ENCODE results near the gene SERTAD1.

SERTAD1 gene

DNA sequence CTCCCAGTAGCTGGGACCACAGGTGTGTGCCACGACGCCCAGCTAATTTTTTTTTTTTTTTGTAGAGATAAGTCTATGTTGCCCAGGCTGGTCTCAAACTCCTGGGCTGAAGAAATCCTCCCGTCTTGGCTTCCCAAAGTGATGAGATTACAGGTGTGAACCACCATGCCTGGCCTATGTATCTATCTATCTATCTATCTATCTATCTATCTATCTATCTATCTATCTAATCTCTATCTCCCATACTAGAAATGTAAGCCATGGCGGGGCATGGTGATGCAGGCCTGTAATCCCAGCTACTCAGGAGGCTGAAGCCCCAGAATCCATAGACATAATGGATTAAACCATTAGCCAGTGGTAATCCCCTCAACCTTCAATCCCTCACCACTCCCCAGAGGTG is 24.9 kb upstream of the SERTAD1 start:
- TF ChIP-seq CTCF (IDR thresholded peaks at IDR 0.05; ENCODE audit: borderline replicate concordance, insufficient read depth, low read depth, low read length): no peak
- H3K4me3 ChIP-seq (ENCODE audit: low read depth, low read length): no peak overlapping the region

GRCh38 chr19:40449506-40449905 is 23.7 kb upstream of the SERTAD1 start:
- no peak overlapping the region for H3K4me3 ChIP-seq (ENCODE audit: low read depth, low read length)
- no peak for TF ChIP-seq CTCF (IDR thresholded peaks at IDR 0.05; ENCODE audit: borderline replicate concordance, insufficient read depth, low read depth, low read length)

DNA sequence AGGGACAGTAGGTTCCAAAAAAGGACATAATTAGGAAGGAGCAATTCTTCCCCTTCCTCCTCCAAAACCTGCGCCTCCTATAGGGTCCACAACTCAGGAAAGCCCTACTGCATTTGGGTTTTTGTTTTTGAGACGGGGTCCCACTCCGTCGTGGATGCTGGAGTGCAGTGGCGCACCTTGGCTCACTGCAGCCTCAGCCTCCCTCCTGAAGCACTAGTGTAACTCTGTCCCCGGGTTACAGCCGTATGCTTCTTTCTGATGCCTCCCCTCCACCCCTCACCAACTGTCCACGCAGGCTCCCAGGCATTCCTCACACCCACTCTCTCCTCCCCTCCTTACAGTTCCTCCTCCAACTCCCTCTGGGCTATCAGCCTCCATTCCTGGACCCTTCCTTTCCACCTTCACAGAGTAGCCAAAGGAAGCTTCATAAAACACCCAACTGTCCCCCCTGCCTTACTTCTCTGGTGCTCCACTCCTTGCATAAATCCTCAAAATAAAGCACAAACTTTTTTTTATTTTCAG is 20.5 kb upstream of the SERTAD1 start:
- TF ChIP-seq CTCF (IDR thresholded peaks at IDR 0.05; ENCODE audit: borderline replicate concordance, insufficient read depth, low read depth, low read length): no peak
- no peak overlapping the region for H3K4me3 ChIP-seq (ENCODE audit: low read depth, low read length)

GRCh38 chr19:40445780-40446262 is 20.0 kb upstream of the SERTAD1 start:
- H3K4me3 ChIP-seq (ENCODE audit: low read depth, low read length): no peak overlapping the region
- TF ChIP-seq CTCF (IDR thresholded peaks at IDR 0.05; ENCODE audit: borderline replicate concordance, insufficient read depth, low read depth, low read length): no peak

DNA sequence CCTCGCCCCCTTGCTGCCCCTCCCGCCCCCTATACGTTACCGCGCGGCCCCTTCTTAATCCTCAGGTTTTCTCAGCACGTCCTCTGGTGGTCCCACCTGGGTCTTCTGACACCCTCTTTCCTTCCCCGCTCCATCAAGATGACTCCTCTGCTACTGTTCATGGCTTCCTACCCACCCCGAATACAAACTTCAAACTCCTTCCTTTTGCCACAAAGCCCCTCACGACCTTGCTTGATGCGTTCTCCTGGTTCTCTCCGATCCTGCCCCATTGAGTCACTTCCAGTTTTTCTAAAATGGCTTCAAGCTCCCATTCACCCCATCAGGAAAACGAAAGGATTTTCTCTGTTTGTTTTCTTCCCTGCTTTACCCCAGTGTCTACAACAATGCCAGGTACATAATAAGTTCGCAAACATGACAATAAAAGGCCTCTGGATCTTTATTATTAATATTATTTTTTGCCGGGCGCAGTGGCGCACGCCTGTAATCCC is 19.1 kb upstream of the SERTAD1 start:
- peak; percentile 37; the same call in 1 of the 2 replicates for TF ChIP-seq CTCF (IDR thresholded peaks at IDR 0.05; ENCODE audit: borderline replicate concordance, insufficient read depth, low read depth, low read length)
- peak overlapping the region; percentile 75 for H3K4me3 ChIP-seq (ENCODE audit: low read depth, low read length)

- no peak for TF ChIP-seq CTCF (IDR thresholded peaks at IDR 0.05; ENCODE audit: borderline replicate concordance, insufficient read depth, low read depth, low read length)
- H3K4me3 ChIP-seq (ENCODE audit: low read depth, low read length): peak within 1 kb of the TSS; percentile 75
Observed at GRCh38 chr19:40444000-40444824, 18.4 kb upstream of the SERTAD1 start, which contains the start of gene SERTAD3. SERTAD3 (minus strand) TSS chr19:40444335; CDS start chr19:40442080, 2,255 bp downstream.

Measured in GM12875 (cell line).